Measurements from ENCODE around the gene AP3B1. TPM values are rescaled to one million over a fixed set of nuclear protein-coding genes. Genes with fewer than 3 reads are reported as not detected.

The AP3B1 gene
- polyA plus RNA-seq, 1 experiment: 67.0 TPM

- TF ChIP-seq CTCF (IDR thresholded peaks at IDR 0.05; ENCODE audit: low read depth, low read length): peak; percentile 60
These were observed 132.1 kb downstream of the AP3B1 start for GRCh38 chr5:78162253-78162862.

DNA sequence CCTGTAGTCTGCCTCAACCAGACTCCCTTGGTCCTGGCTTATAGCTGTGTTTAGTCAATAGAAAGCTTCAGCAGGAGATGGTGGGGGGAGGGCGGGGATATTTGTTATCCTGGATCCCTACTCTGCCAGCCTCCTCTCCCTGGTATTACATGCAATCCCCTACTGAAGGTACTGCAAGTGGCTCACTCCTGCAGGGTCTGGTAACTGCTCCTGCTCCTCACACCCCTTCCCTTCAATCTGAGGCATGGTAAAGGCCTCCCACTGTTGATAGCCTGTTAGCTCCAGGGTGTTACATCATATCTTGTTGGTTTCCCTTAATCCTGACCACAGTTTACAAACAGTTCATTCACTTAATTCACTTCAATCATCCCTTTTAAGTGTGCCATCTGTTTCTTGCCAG, 137.5 kb downstream of the AP3B1 start:
- no peak for DNase-seq (ENCODE audit: low read depth, low spot score)
- Histone ChIP-seq H3K27ac (ENCODE audit: low read depth, low read length) (no peak overlapping the region), H3K4me3 (ENCODE audit: low read depth, low read length) (no peak overlapping the region), H3K9me3 (ENCODE audit: control insufficient read depth, insufficient read depth, low read length) (no peaks in the 10 kb centered on the region), H3K27me3 (ENCODE audit: control insufficient read depth, insufficient read depth, low read length) (no peaks in the 10 kb centered on the region)
- POLR2A ChIA-PET: no interaction called here
- CTCF ChIA-PET: no interaction called here
- no peak for TF ChIP-seq CTCF (IDR thresholded peaks at IDR 0.05; ENCODE audit: low read depth, low read length)

More at GRCh38 chr5:78162253-78162862, 132.1 kb downstream of the AP3B1 start:
- Histone ChIP-seq H3K9me3 (ENCODE audit: control insufficient read depth, insufficient read depth, low read length) (no peaks in the 10 kb centered on the region), H3K27me3 (ENCODE audit: control insufficient read depth, insufficient read depth, low read length) (no peaks in the 10 kb centered on the region), H3K27ac (ENCODE audit: low read depth, low read length) (no peak overlapping the region), H3K4me3 (ENCODE audit: low read depth, low read length) (no peak overlapping the region)
- ChIA-PET CTCF (interaction anchor here (1.1 to 1.5 kb wide), 2 partner anchors 11 to 12 kb away, joined by 3 to 4 read pairs; no protein-coding TSS in a partner anchor), POLR2A (no interaction called here)
- no peak for DNase-seq (ENCODE audit: low read depth, low spot score)

GRCh38 chr5:78151594-78152271, 142.8 kb downstream of the AP3B1 start:
- ChIA-PET CTCF (no interaction called here), POLR2A (no interaction called here)
- H3K9me3 ChIP-seq (ENCODE audit: control insufficient read depth, insufficient read depth, low read length): no peaks in the 10 kb centered on the region
- DNase-seq (ENCODE audit: low read depth, low spot score): no peak
- H3K27ac ChIP-seq (ENCODE audit: low read depth, low read length): no peak overlapping the region
- no peak for TF ChIP-seq CTCF (IDR thresholded peaks at IDR 0.05; ENCODE audit: low read depth, low read length)
- no peak overlapping the region for H3K4me3 ChIP-seq (ENCODE audit: low read depth, low read length)
- H3K27me3 ChIP-seq (ENCODE audit: control insufficient read depth, insufficient read depth, low read length): no peaks in the 10 kb centered on the region

DNA sequence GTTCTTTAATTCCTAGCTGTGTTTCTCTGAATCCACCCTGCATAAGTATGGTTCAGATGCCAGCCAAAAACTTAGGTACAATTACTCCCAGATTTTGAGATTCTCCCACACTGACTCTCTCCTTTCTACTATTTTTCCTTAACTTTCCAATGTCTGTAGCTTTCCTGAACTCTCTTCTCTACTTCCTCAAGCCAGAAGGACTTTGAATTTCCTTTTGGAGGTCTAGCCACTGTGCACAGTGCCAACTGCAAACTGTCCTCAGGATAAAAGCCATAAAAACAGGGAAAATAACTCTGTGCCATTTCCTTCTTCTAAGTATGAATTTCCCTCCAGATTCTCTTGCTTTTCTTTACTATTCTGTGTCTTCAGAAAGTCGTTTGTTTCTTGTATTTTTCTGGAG, 157.2 kb downstream of the AP3B1 start:
- ChIA-PET CTCF (interaction anchor here (0.6 kb wide), 1 partner anchor 646 kb away, joined by 3 read pairs; no protein-coding TSS in a partner anchor), POLR2A (no interaction called here)
- H3K9me3 ChIP-seq (ENCODE audit: control insufficient read depth, insufficient read depth, low read length): no peaks in the 10 kb centered on the region
- TF ChIP-seq CTCF (IDR thresholded peaks at IDR 0.05; ENCODE audit: low read depth, low read length): no peak
- no peaks in the 10 kb centered on the region for H3K27me3 ChIP-seq (ENCODE audit: control insufficient read depth, insufficient read depth, low read length)
- DNase-seq (ENCODE audit: low read depth, low spot score): no peak
- no peak overlapping the region for H3K4me3 ChIP-seq (ENCODE audit: low read depth, low read length)
- no peak overlapping the region for H3K27ac ChIP-seq (ENCODE audit: low read depth, low read length)

- DNase-seq (ENCODE audit: low read depth, low spot score): no peak
- no peak for TF ChIP-seq CTCF (IDR thresholded peaks at IDR 0.05; ENCODE audit: low read depth, low read length)
- Histone ChIP-seq H3K27me3 (ENCODE audit: control insufficient read depth, insufficient read depth, low read length) (no peaks in the 10 kb centered on the region), H3K27ac (ENCODE audit: low read depth, low read length) (no peak overlapping the region), H3K4me3 (ENCODE audit: low read depth, low read length) (no peak overlapping the region), H3K9me3 (ENCODE audit: control insufficient read depth, insufficient read depth, low read length) (no peaks in the 10 kb centered on the region)
- POLR2A ChIA-PET: no interaction called here
- CTCF ChIA-PET: no interaction called here
These were observed 161.1 kb downstream of the AP3B1 start for GRCh38 chr5:78133423-78133822.

Measured in AG04450 (cell line).